HG03108 (cell line): ENCODE measurements around the gene PTPRF.
"Not testable (repeated sequence)": the region's sequence is repeated elsewhere in the genome, so short reads cannot be mapped to it uniquely, and the experiment has no call there.

Experiments
- ATAC-seq: cut with Tn5 transposase; IDR thresholded peaks from one replicate; pipeline ENCODE4 v1.9.1; 2021; ENCODE audit warnings: moderate library complexity; ENCODE audit not compliant: unreplicated experiment

The PTPRF gene

DNA sequence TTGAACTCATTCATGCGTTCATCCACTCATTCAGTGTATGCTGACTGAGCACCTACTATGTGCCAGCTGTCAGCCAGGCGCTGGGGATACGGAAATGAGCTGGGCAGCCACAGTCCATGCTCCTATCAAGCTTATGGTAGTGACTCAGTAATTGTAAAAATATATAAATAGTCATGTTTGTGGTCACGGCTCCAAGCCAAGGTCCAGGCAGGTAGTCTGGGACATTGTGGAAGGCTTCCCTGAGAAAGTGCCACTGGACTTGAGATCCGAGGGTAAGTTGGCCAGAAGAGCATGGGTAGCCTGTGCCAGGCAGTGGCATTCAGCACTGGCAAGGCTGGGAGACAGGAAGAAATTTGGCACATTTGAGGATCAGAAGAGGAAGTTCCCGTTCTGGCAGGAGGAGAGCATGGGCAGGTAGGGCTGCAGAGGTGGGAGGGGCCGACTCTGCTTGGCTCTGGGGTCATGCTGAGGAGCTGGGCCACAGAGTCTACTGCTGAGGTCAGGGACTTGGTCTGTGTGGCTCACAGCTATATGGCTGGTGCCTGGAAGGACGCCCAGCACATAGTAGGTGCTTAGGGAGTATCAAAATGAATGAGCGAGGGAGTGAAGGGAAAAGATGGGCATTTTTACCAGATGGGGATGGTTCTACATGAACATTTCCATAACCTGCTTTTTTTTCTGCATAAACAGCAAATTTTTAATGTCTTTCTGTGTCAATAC is 6.9 kb downstream of the PTPRF start:
- ATAC-seq: no peak

- ATAC-seq: no peak
Measured at GRCh38 chr1:43538143-43538487, 7.4 kb downstream of the PTPRF start.

DNA sequence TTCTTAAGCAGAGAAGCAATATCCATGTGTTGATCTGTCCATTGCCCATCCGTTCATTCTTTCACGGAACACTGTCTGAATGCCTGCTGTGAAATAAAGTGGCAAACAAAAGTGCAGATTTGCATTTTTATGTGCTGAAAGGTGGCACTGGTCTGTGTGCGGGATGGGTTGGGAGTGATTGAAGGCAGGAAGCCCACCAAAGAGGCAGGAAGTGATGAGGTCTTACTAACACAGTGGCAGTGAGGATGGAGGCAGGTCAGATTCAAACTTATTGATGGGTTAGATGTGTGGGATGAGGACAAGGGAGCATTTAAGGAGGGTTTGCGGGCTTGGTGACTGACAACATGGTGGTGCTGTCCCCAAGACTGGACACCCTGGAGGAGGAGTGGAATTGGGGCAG is 8.3 kb downstream of the PTPRF start:
- no peak for ATAC-seq

DNA sequence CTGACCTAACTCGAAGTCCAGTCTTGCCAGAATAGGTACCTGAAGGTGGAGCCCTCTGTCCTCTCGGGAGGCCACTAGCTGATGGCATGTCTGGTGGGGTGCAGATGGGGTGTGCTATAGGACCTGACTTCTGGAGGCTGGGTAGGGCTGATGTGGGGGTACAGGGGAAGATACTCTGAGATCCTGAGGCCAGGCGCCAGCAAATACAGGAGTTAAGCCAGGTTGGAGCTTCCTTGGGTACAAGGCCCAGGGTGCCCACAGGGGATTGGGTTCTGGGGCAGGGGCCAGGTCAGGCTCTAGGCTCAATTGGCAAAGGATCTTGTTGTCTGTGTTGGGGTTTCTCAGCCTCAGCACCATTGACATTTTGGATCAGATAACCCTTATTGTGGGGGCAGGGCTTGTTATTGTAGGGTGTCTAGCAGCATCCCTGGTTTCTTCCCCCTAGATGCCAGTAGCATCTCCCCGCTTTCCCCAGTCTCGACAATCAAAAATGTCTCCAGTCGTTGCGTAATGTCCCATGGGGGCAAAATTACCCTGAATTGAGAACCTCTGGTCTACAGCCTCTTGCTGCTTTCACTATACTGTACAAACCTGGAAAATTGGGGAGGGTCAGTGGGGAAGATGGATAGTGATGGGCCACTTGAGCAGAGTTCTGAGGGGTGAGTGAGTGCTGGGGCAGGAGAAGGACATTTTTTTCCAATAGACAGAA is 9.2 kb downstream of the PTPRF start:
- no peak for ATAC-seq

DNA sequence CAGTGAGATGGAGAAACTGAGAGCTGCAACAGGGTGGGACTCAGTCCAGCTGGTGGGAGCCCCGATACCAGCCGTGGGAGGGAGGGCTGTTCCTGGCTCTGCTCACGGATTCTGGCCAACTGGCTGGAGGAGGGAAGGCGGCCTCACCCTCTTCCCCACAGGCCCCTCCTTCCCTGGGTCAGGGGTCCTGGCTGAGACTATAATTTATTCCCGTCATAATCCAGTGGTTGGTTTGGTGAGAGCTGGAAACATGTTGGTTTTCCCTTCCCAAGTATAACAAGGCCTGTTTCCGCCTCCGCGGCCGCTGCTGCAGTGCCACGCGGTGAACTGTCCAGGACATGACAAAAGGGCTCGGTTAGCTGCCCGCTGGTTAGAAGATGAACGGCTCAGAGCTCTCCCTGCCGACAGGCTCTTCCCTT is 10.0 kb downstream of the PTPRF start:
- ATAC-seq: no peak

DNA sequence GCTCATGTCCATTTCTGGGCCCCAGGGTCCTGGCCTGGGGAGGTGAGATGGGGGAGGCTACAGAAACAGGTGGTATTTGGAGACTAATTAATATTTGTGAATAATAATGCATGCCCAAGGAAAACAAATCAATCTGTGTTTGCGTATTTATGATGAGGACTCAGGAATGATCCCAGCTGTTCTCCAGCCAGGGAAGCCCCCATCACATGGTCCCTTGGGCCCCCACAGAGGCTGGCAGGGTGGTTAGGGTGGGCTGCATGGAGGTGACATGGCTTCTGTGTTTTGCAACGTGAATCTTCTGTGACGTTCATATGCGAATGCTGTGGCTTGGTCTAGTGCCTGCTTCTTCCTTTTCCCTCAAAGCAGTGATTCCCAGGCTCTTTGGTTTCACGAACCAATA is 10.5 kb downstream of the PTPRF start:
- no peak for ATAC-seq

- ATAC-seq: no peak
Measured at GRCh38 chr1:43541721-43542401, 11.2 kb downstream of the PTPRF start.

GRCh38 chr1:43542527-43543458 is 12.1 kb downstream of the PTPRF start:
- no peak for ATAC-seq

- ATAC-seq: no peak
Measured at GRCh38 chr1:43543567-43543966, 12.9 kb downstream of the PTPRF start.

DNA sequence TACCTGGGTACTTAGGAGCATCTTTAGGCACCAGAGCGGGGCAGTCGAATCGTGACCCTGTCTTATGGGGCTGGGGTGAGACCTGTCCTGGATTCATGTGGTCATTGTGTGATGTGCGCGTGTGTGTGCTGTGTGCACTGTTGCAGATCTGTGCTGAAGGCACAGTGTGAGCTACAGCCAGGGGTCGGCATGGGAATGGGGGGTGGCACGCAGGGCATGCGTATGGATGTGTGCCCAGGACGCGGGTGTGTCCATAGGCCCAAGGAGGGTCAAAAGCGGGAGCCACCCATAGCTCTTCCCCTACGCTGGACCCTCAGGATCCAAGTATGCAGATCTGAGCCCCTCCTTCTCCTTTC is 14.6 kb downstream of the PTPRF start:
- no peak for ATAC-seq

DNA sequence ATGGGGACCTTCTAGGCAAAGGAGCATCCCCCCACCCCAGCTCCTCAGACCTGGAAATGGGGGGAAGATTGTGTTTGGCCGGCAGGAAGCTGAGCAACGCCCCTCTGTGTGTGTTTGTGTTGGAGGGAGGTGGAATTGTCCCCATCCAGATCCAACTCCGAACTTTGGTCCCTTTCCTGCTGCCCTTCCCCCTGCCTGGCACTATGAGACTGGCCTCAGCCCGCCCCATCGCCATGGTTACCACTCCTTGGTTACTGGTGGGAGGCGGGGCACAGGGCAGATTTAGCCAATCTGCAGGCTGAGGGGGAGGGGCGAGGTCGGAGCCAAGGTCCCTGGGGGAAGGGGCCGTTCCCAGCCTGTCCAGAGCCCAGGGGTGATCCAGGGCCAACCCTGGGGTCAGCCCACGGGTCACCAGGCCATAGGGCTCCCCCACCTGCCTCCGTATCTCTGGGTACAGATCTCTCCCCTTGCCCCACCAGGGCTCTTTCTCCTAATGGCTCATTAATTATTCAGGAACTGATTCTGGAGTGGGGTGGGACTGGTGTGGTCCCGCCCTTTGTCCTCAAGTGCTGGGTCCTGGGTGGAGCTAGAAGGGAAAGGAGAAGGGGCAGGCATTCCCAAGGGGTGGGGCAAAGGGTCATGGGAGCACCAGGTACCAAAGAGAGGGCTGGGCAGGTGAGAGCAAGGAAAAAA is 15.2 kb downstream of the PTPRF start:
- ATAC-seq: no peak

GRCh38 chr1:43546388-43547100 is 15.9 kb downstream of the PTPRF start:
- ATAC-seq: no peak

GRCh38 chr1:43547538-43548072 is 16.9 kb downstream of the PTPRF start:
- ATAC-seq: no peak

DNA sequence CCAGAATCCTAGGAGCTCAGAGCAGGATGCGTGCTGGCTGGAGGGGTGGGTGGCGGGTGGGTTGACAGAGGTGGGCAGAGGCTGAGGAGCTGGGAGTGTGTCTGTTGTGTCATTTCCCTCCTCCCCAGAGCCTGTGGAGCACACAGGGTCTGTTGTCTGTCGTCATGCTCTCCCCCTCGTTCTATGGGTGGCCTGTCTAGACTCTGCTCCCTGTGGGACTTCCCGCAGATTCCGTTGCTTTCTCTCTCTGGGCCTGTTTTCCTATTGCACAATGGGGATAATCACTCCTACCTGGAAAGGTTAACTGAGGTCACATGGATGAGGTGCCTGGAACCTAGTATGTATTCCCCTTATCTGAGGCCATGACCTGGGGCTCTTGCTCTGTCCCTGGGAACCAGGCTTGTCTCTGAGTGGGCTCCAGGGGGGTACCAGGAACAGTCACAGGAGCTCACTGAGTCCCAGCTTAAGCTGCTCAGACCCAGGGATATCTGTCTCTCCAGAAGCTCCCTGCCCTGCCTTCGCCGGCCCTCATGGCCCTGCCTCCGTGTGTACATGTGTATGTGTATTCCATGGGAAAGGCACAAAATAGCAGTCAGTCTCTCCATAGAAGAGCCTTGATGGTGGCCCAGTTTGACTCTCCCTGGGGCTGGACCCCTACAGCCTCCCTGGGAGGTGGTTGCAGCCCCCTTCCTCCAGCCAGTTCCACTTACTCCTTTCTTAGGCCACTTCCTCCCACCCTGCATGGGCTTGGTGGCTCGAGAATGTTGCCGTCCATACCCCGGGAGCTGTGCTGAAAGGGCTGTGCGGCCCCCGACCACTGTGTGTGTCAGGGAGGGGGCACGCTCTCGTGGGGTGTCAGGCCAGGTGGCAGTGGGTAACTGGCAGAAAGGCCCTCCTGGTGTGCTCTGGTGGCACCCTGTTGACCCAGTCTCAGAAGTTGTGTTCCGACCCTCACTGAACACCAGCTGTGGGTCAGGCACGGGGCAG is 17.9 kb downstream of the PTPRF start:
- ATAC-seq: no peak

DNA sequence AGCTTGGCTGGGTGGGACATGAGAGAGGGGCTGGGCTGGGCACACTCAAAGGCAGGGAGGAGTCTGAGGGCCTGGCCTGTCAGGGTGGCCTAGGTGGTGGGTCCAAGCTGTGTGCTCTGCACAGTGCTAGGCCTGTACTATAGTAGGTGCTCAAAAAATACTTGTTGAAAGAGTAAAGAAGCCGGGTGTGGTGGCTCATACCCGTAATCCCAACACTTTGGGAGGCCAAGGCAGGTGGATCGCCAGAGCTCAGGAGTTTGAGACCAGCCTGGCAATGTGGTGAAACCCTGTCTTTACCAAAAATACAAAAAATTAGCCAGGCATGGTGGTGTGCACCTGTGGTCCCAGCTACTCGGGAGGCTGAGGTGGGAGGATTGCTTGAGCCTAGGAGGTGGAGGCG is 18.7 kb downstream of the PTPRF start:
- not testable (repeated sequence) for ATAC-seq

DNA sequence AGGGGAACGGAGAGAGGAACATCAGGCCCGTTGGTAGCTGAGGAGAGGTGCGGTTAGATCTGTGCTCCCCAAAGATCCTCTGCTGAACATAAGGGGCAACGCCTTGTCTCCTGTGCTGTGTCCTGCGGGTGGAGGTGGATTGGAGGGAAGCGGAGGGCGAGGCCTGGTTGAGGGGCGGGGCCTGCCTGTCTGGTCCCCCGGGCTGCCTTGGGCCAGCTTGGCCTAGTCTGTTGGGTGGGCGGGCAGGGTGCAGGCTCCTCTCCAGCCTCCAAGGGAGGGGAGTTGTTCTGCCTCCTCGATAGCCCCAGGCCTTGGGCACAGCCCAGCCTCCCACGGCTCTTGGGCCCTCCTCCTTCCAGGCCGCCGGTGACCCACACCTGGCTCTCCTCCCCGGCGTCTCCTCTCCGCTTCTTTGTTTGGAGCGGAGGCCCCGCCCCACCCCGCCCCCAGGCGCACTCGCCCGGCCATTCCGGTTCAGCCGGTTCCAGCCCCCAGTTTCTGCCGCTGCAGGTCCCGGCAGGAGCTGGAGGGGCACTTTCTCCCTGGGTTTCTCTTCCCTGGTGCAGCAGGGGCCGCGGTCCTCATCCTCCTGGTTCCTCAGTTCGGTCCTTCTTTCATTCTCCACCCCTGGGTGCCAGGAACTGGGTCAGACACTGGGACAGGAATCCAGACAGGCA is 19.4 kb downstream of the PTPRF start:
- ATAC-seq: no peak

- ATAC-seq: no peak
Measured at GRCh38 chr1:43550598-43551246, 20.0 kb downstream of the PTPRF start.
